Hepatocyte (in vitro differentiated cells): Measurements from ENCODE around the gene JMJD7. TPM values are rescaled to one million over a fixed set of nuclear protein-coding genes. Genes with fewer than 3 reads are reported as not detected.
"Not testable (repeated sequence)": the region's sequence is repeated elsewhere in the genome, so short reads cannot be mapped to it uniquely, and the experiment has no call there.

Source experiments
- DNase-seq: peaks from one replicate; pipeline ENCODE4 v3.0.0-alpha.2; 2016; ENCODE audit warnings: low spot score
- H2AFZ ChIP-seq: fragments of 200-600 bp; sonication (generic); 2 replicates; pipeline ENCODE4 v1.6.0; 2016; ENCODE audit warnings: antibody characterized with exemption, mild to moderate bottlenecking
- H3K27ac ChIP-seq: fragments of 200-600 bp; sonication (generic); 2 replicates; pipeline ENCODE4 v1.5.1; 2016; ENCODE audit warnings: mild to moderate bottlenecking
- H3K27me3 ChIP-seq: fragments of 200-600 bp; sonication (generic); 2 replicates; pipeline ENCODE4 v1.6.1; 2016
- H3K36me3 ChIP-seq: fragments of 200-600 bp; sonication (generic); replicated peaks from 2 replicates; pipeline ENCODE4 v1.5.1; 2016; ENCODE audit warnings: low read depth; ENCODE audit not compliant: insufficient read depth
- H3K4me1 ChIP-seq: fragments of 200-600 bp; sonication (generic); 2 replicates; pipeline ENCODE4 v1.5.1; 2016; ENCODE audit warnings: mild to moderate bottlenecking, moderate library complexity; ENCODE audit not compliant: insufficient read depth
- H3K4me2 ChIP-seq: fragments of 200-600 bp; sonication (generic); 2 replicates; pipeline ENCODE4 v1.6.0; 2016
- H3K4me3 ChIP-seq: fragments of 200-600 bp; sonication (generic); 2 replicates; pipeline ENCODE4 v1.5.1; 2016; ENCODE audit warnings: mild to moderate bottlenecking
- H3K79me2 ChIP-seq: fragments of 200-600 bp; sonication (generic); 2 replicates; pipeline ENCODE4 v1.6.0; 2017; ENCODE audit warnings: mild to moderate bottlenecking
- H3K9me2 ChIP-seq: fragments of 200-600 bp; sonication (generic); replicated peaks from 2 replicates; pipeline ENCODE4 v1.6.0; 2017; ENCODE audit warnings: mild to moderate bottlenecking; ENCODE audit not compliant: insufficient read depth
- H3K9me3 ChIP-seq: fragments of 200-600 bp; sonication (generic); 2 replicates; pipeline ENCODE4 v1.5.1; 2016; ENCODE audit warnings: low read depth, mild to moderate bottlenecking
- H4K20me1 ChIP-seq: fragments of 200-600 bp; sonication (generic); 2 replicates; pipeline ENCODE4 v1.6.0; 2016; ENCODE audit warnings: mild to moderate bottlenecking; ENCODE audit not compliant: insufficient read depth, poor library complexity, severe bottlenecking
- CTCF ChIP-seq: fragments of 200-600 bp; sonication (generic); IDR thresholded peaks from 2 replicates; pipeline ENCODE4 v1.5.1; 2016; ENCODE audit warnings: antibody characterized with exemption, mild to moderate bottlenecking; ENCODE audit not compliant: poor library complexity
- EZH2 ChIP-seq: fragments of 200-600 bp; sonication (generic); IDR thresholded peaks from 2 replicates; pipeline ENCODE4 v1.6.1; 2016; ENCODE audit warnings: antibody characterized with exemption, mild to moderate bottlenecking, borderline replicate concordance
- EZH2phosphoT487 ChIP-seq: fragments of 200-600 bp; sonication (generic); IDR thresholded peaks from one replicate; pipeline ENCODE4 v1.6.1; 2018; ENCODE audit warnings: antibody characterized with exemption, mild to moderate bottlenecking, low read depth, moderate library complexity; ENCODE audit not compliant: unreplicated experiment, severe bottlenecking
- WGBS: methylation state at CpG from one replicate; pipeline ENCODE4 v1.1.6; 2016; ENCODE audit warnings: low lambda C conversion rate; ENCODE audit errors: missing lambda C conversion rate; 5-methylcytosine and 5-hydroxymethylcytosine counted together
- polyA plus RNA-seq: library from polyadenylated mRNA; unstranded; fragments of >200 nt; fragmentation: Nextera tagmentation; extraction: Ambion mirVana; gene quantifications from 2 replicates; pipeline ENCODE4 v1.2.1, GENCODE V29; 2016
- total RNA-seq: library from RNA; depleted of rRNA; stranded (reverse); fragments of >200 nt; gene quantifications from 2 replicates; pipeline ENCODE4 v1.2.3, GENCODE V29; 2014

Gene JMJD7
- total and polyA plus RNA-seq, 2 experiments from 2014 or later, result 9.9 to 14.1 TPM

- TF ChIP-seq CTCF (no peak), EZH2 (no peak), EZH2phosphoT487 (no peak)
- WGBS, result 95% methylated on average over 12 of the region's 13 CpGs
- no peaks in the 10 kb centered on the region for H3K36me3 ChIP-seq
- H3K9me3 ChIP-seq, result no peaks in the 10 kb centered on the region
- no peak for DNase-seq
- H3K4me2 ChIP-seq, result no peak overlapping the region
- H4K20me1 ChIP-seq, result no peaks in the 10 kb centered on the region
- H3K27me3 ChIP-seq, result no peaks in the 10 kb centered on the region
- H3K9me2 ChIP-seq, result no peaks in the 10 kb centered on the region
- no peak overlapping the region for H2AFZ ChIP-seq
- no peak overlapping the region for H3K27ac ChIP-seq
- H3K4me1 ChIP-seq, result peaks cover 10% of the 10 kb centered on the region
- H3K79me2 ChIP-seq, result peaks cover 5% of the 10 kb centered on the region
- no peak overlapping the region for H3K4me3 ChIP-seq
Measured at GRCh38 chr15:41829959-41830646, 2.2 kb downstream of the JMJD7 start.

GRCh38 chr15:41831291-41831690, 3.4 kb downstream of the JMJD7 start:
- peaks cover 10% of the 10 kb centered on the region for H3K4me1 ChIP-seq
- DNase-seq, H3K4me2 ChIP-seq, H3K9me2 ChIP-seq, H3K27ac ChIP-seq, H3K4me3 ChIP-seq, H3K36me3 ChIP-seq, H3K27me3 ChIP-seq, H4K20me1 ChIP-seq, H3K9me3 ChIP-seq, H3K79me2 ChIP-seq, H2AFZ ChIP-seq: not testable (repeated sequence)
- WGBS, result 96% methylated on average over 4 of the region's 4 CpGs

- 93% methylated on average over 10 of the region's 10 CpGs for WGBS
- no peak for DNase-seq
- Histone ChIP-seq H3K4me1 (peaks cover 9% of the 10 kb centered on the region), H3K9me3 (no peaks in the 10 kb centered on the region), H4K20me1 (no peaks in the 10 kb centered on the region), H2AFZ (no peak overlapping the region), H3K36me3 (no peaks in the 10 kb centered on the region), H3K79me2 (peaks cover 5% of the 10 kb centered on the region), H3K9me2 (no peaks in the 10 kb centered on the region), H3K27ac (no peak overlapping the region), H3K4me2 (no peak overlapping the region), H3K27me3 (no peaks in the 10 kb centered on the region), H3K4me3 (no peak overlapping the region)
- TF ChIP-seq EZH2 (no peak), CTCF (no peak), EZH2phosphoT487 (no peak)
Measured at GRCh38 chr15:41832208-41832607, 4.3 kb downstream of the JMJD7 start.

GRCh38 chr15:41832875-41833274, 5.0 kb downstream of the JMJD7 start:
- Histone ChIP-seq H3K36me3 (no peaks in the 10 kb centered on the region), H3K4me3 (no peak overlapping the region)
- TF ChIP-seq EZH2, result no peak
- TF ChIP-seq CTCF, result no peak
- TF ChIP-seq EZH2phosphoT487, result no peak

More at GRCh38 chr15:41832875-41833274, 5.0 kb downstream of the JMJD7 start:
- DNase-seq, result no peak
- H3K27me3 ChIP-seq, result no peaks in the 10 kb centered on the region
- WGBS, result 88% methylated on average over 3 of the region's 3 CpGs
- no peak overlapping the region for H3K4me2 ChIP-seq
- peaks cover 7% of the 10 kb centered on the region for H3K4me1 ChIP-seq
- no peaks in the 10 kb centered on the region for H3K9me3 ChIP-seq
- no peaks in the 10 kb centered on the region for H4K20me1 ChIP-seq
- H3K9me2 ChIP-seq, result no peaks in the 10 kb centered on the region
- no peak overlapping the region for H2AFZ ChIP-seq
- H3K27ac ChIP-seq, result no peak overlapping the region
- H3K79me2 ChIP-seq, result peaks cover 5% of the 10 kb centered on the region
